SKM-1 treated with dmso at 0.1 percent for 144 hours (cell line): ENCODE measurements around the gene IMPG1.

Source experiments
- DNase-seq: peaks from one replicate; lab custom pipeline; 2025; ENCODE audit not compliant: unreplicated experiment; lab: John Stamatoyannopoulos, UW

Gene IMPG1

GRCh38 chr6:75896526-75896925 lies 175.9 kb downstream of the IMPG1 start:
- DNase-seq = no peak

GRCh38 chr6:75893776-75894152 lies 178.7 kb downstream of the IMPG1 start:
- DNase-seq = no peak

GRCh38 chr6:75893058-75893775 lies 179.2 kb downstream of the IMPG1 start:
- DNase-seq = peak; percentile 58

- no peak for DNase-seq
Measured at GRCh38 chr6:75892384-75892783, 180.1 kb downstream of the IMPG1 start.

GRCh38 chr6:75884822-75885221 lies 187.6 kb downstream of the IMPG1 start:
- no peak for DNase-seq

- DNase-seq = no peak
Measured at GRCh38 chr6:75882734-75883133, 189.7 kb downstream of the IMPG1 start.

GRCh38 chr6:75880305-75880704 lies 192.2 kb downstream of the IMPG1 start:
- no peak for DNase-seq

GRCh38 chr6:75876152-75876551 lies 196.3 kb downstream of the IMPG1 start:
- no peak for DNase-seq

- DNase-seq = no peak
Measured at GRCh38 chr6:75874224-75874623, 198.2 kb downstream of the IMPG1 start.
